GM12865 (cell line): ENCODE measurements around the gene ITGA2.

Experiments
- DNase-seq: peaks from one replicate; pipeline ENCODE4 v3.0.0; 2010; ENCODE audit warnings: low read depth
- H3K4me3 ChIP-seq: 2 replicates; pipeline ENCODE4 v1.5.1; 2011; ENCODE audit warnings: mild to moderate bottlenecking, low read depth, low read length, control low read depth
- CTCF ChIP-seq: IDR thresholded peaks from 2 replicates; pipeline ENCODE4 v1.5.1; 2011; ENCODE audit warnings: low read length, control low read depth, low read depth, inconsistent platforms; ENCODE audit not compliant: insufficient read depth; ENCODE audit errors: missing control alignments

The ITGA2 gene

GRCh38 chr5:53052499-53052898 is 63.3 kb downstream of the ITGA2 start:
- no peak overlapping the region for H3K4me3 ChIP-seq
- DNase-seq = no peak
- TF ChIP-seq CTCF = no peak

GRCh38 chr5:53053364-53053763 is 64.2 kb downstream of the ITGA2 start:
- DNase-seq = no peak
- no peak for TF ChIP-seq CTCF

GRCh38 chr5:53055365-53055764 is 66.2 kb downstream of the ITGA2 start:
- no peak for DNase-seq
- TF ChIP-seq CTCF = no peak

More at GRCh38 chr5:53053364-53053763, 64.2 kb downstream of the ITGA2 start:
- no peak overlapping the region for H3K4me3 ChIP-seq

DNA sequence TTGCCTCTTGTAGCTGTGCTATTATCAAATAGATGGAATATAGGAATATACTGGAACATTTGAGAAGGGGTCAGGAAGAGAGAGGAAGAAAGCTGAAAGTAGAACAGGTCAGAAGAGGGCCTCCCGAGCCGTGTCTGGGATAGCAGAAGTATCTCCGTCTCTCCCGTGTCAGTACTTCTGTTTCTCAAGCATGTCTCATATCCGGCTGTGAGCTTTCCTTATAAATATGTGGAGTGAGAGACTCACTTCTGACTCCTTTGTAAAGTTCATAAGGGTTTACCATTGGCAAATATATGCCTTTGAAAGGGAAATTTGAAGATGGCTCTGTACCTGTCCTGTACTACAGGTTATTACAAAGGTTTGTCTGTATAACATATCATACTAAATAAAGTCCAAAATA is 70.1 kb downstream of the ITGA2 start:
- no peak overlapping the region for H3K4me3 ChIP-seq
- no peak for DNase-seq
- no peak for TF ChIP-seq CTCF

More at GRCh38 chr5:53055365-53055764, 66.2 kb downstream of the ITGA2 start:
- no peak overlapping the region for H3K4me3 ChIP-seq

- H3K4me3 ChIP-seq = no peak overlapping the region
- DNase-seq = no peak
- no peak for TF ChIP-seq CTCF
Observed at GRCh38 chr5:53063176-53063575, 74.0 kb downstream of the ITGA2 start.

DNA sequence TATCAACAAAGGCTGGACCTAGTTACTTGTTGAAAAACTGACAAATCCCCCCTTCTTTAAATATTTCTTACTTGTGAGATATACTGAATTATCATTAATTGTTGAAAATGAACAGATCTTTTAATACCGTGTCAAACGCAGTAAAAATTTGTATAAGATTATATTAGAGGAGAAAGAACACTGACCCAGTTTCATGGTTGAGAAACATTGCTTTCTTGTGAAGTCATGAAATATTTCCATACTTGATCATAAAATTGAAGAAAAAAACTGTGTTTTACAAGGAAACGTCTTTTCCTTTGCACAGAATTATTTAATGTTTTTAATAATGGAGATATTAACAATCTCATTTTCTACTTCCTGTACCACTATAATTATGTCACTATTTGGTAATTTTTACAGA is 74.6 kb downstream of the ITGA2 start:
- no peak for TF ChIP-seq CTCF
- H3K4me3 ChIP-seq = no peak overlapping the region
- DNase-seq = no peak

DNA sequence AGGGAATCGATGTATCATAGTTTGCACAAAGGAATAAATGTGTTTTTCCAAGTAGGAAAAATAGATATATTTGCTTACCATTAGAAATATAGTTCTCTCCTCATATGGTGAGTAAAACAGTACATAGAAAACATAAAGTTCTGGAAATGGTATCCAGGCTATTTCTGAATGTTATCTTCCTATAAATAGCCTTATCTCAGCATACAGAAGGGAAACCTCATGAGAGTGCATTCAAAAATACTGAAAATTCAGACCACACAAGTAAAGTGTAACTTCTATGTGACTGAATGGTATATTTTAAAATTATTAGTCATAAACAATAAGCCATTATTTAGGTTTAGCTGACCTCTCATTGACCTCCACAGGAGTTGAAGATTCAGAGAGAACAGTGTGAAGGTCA is 76.9 kb downstream of the ITGA2 start:
- H3K4me3 ChIP-seq = no peak overlapping the region
- no peak for TF ChIP-seq CTCF
- DNase-seq = no peak
